HK-2 (cell line): ENCODE results near the gene HSPA6.
"Not testable (repeated sequence)": the region's sequence is repeated elsewhere in the genome, so short reads cannot be mapped to it uniquely, and the experiment has no call there.

ENCODE experiments used
- DNase-seq: peaks from one replicate; pipeline ENCODE4 v3.0.0-alpha.2; 2018; ENCODE audit not compliant: unreplicated experiment

The HSPA6 gene

DNA sequence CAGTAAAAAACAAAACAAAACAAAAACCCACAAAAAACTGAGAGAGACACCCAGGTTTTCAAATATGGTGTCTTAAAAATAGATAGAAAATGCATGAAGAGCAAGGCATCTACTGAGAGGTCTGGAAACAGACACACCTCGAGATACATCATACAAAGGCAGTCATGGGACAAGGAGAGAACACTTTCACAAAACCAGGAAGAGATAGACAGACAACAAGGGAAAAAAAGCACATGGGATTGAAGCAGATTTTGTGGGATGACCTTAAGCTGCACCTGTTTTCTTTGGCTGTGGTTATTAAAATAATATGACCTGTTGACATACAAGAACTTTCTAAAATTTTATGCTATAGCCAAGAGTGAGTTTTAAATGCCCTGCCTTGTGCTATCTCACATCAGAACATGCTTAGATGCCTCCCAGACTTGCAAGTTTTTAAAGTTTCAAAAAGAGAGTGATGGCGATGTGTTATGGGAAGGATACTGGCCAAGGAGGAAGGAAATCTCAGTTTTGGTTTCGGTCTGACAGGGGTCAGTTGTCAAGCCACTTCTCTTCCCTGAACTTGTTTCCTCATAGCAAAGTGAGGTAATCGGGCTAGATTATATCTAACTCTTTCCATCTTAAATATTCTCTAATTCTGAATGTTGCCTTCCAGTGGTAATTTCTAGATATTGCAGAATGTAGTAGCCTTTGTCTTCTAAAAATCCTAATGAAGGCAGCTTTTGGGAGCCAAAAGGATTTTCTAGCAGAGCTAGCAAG is 36.8 kb downstream of the HSPA6 start:
- not testable (repeated sequence) for DNase-seq

DNA sequence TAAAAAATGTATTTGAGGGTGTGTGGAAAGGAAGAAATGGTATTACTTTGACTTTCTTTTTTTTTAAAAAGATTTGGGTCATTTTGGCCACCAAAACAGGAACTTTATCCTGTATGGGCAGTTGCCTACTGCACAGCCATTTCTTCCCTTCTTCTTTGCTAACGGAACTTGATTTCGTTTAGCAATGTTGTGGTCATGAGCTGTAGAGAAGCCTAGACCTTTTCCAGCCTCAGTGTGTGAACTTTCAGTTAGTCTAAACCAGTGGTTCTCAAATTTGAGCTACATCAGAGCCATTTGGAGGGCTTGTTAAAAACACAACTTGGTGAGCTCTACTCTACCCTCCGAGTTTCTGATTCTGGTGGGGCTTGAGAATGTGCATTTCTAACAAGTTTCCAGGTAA is 38.1 kb downstream of the HSPA6 start:
- DNase-seq: not testable (repeated sequence)

- not testable (repeated sequence) for DNase-seq
Measured at GRCh38 chr1:161563522-161563921, 39.2 kb downstream of the HSPA6 start.

- not testable (repeated sequence) for DNase-seq
Measured at GRCh38 chr1:161566602-161566960, 42.2 kb downstream of the HSPA6 start.

DNA sequence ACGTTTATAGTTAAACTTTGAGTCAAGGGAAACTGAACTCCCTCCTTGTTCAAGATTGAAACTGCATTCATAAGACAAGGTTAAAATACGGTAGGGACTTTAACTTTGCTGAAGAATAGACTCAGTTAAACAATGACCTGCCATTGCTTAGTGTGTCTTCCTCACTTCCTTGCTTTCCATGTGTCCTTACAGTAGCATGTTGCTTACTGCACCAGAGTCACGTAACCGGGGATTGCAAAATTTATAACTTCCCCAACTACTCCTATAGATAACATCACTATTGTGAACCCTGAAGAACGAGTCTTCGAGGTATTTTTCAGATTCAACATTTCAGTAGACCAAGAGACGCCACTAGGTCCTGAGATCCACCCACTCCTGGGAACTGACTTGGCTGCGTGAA is 47.4 kb downstream of the HSPA6 start:
- not testable (repeated sequence) for DNase-seq
